Mesenchymal stem cell (in vitro differentiated cells and primary cell): ENCODE measurements around the gene HNMT.

Source experiments
- DNase-seq: peaks from one replicate; pipeline ENCODE4 v3.0.0-alpha.2; 2013
- H2AFZ ChIP-seq: one replicate; pipeline ENCODE4 v1.6.1; 2013; ENCODE audit warnings: low read depth, mild to moderate bottlenecking, control low read depth, inconsistent platforms, low read length, moderate library complexity
- H2AK5ac ChIP-seq: 2 replicates; pipeline ENCODE4 v1.6.1; 2013; ENCODE audit warnings: low read length, moderate library complexity, mild to moderate bottlenecking, inconsistent platforms; ENCODE audit not compliant: severe bottlenecking
- H2BK120ac ChIP-seq: one replicate; pipeline ENCODE4 v1.6.1; 2013; ENCODE audit warnings: low read depth, mild to moderate bottlenecking, inconsistent platforms, low read length, moderate library complexity
- H2BK12ac ChIP-seq, 2 experiments: one replicate each; pipeline ENCODE4 v1.6.1; 2013; ENCODE audit warnings: inconsistent platforms in 2 of 2, low read length in 2 of 2, mild to moderate bottlenecking in 2 of 2, moderate library complexity in 2 of 2, control low read depth in 1 of 2
- H2BK15ac ChIP-seq: one replicate; pipeline ENCODE4 v1.6.1; 2013; ENCODE audit warnings: mild to moderate bottlenecking, low read depth, inconsistent platforms; ENCODE audit not compliant: poor library complexity, severe bottlenecking
- H2BK5ac ChIP-seq: 2 replicates; pipeline ENCODE4 v1.6.1; 2013; ENCODE audit warnings: low read depth, mild to moderate bottlenecking, low read length, control low read depth, inconsistent platforms; ENCODE audit not compliant: poor library complexity, severe bottlenecking
- H3K14ac ChIP-seq, 2 experiments: one replicate each; pipeline ENCODE4 v1.6.1; 2013; ENCODE audit warnings: inconsistent platforms in 2 of 2, low read length in 2 of 2, control low read depth in 1 of 2, mild to moderate bottlenecking in 1 of 2, moderate library complexity in 1 of 2
- H3K18ac ChIP-seq, 2 experiments: one replicate each; pipeline ENCODE4 v1.6.1; 2013; ENCODE audit warnings: inconsistent platforms in 2 of 2, low read length in 2 of 2, control low read depth in 1 of 2, low read depth in 1 of 2, mild to moderate bottlenecking in 1 of 2
- H3K23ac ChIP-seq, 2 experiments: one replicate each; pipeline ENCODE4 v1.6.1; 2013; ENCODE audit warnings: inconsistent platforms in 2 of 2, low read length in 2 of 2, mild to moderate bottlenecking in 2 of 2, moderate library complexity in 2 of 2, control low read depth in 1 of 2
- H3K27ac ChIP-seq: 2 replicates; pipeline ENCODE4 v1.5.1; 2013; ENCODE audit warnings: mild to moderate bottlenecking, moderate library complexity, low read length, control low read depth, inconsistent platforms; ENCODE audit not compliant: poor library complexity, severe bottlenecking
- H3K27me3 ChIP-seq, 2 experiments: 2 replicates each; pipeline versions ENCODE4 v1.6.1 to v1.7.0; 2013; ENCODE audit warnings: low read length in 2 of 2, mild to moderate bottlenecking in 2 of 2, moderate library complexity in 2 of 2, control low read depth in 1 of 2, inconsistent platforms in 1 of 2; ENCODE audit not compliant: control insufficient read depth in 1 of 2, insufficient read depth in 1 of 2
- H3K36me3 ChIP-seq, 2 experiments: 2 replicates each; pipeline versions ENCODE4 v1.6.1 to v1.7.0; 2013; ENCODE audit warnings: low read length in 2 of 2, control low read depth in 1 of 2, inconsistent platforms in 1 of 2, low read depth in 1 of 2, mild to moderate bottlenecking in 1 of 2; ENCODE audit not compliant: insufficient read depth in 2 of 2, control insufficient read depth in 1 of 2
- H3K4ac ChIP-seq, 2 experiments: one replicate each; pipeline ENCODE4 v1.6.1; 2013; ENCODE audit warnings: inconsistent platforms in 2 of 2, low read length in 2 of 2, mild to moderate bottlenecking in 2 of 2, moderate library complexity in 2 of 2, control low read depth in 1 of 2, low read depth in 1 of 2
- H3K4me1 ChIP-seq: 2 replicates; pipeline ENCODE4 v1.6.1; 2013; ENCODE audit warnings: low read depth, low read length, control low read depth; ENCODE audit not compliant: control insufficient read depth, insufficient read depth
- H3K4me2 ChIP-seq: 2 replicates; pipeline ENCODE4 v1.6.1; 2013; ENCODE audit warnings: low read length, mild to moderate bottlenecking, inconsistent platforms; ENCODE audit not compliant: poor library complexity, severe bottlenecking
- H3K4me3 ChIP-seq, 2 experiments: 2 replicates each; pipeline versions ENCODE4 v1.5.1 to v1.7.0; 2013; ENCODE audit warnings: low read length in 2 of 2, mild to moderate bottlenecking in 2 of 2, control low read depth in 1 of 2, low read depth in 1 of 2; ENCODE audit not compliant: insufficient read depth in 1 of 2
- H3K79me1 ChIP-seq: replicated peaks from 2 replicates; pipeline ENCODE4 v1.6.1; 2013; ENCODE audit warnings: mild to moderate bottlenecking, control low read depth, low read length, inconsistent platforms; ENCODE audit not compliant: poor library complexity, severe bottlenecking
- H3K9ac ChIP-seq: 2 replicates; pipeline ENCODE4 v1.7.0; 2013; ENCODE audit warnings: mild to moderate bottlenecking, low read length, moderate library complexity
- H3K9me3 ChIP-seq: 2 replicates; pipeline ENCODE4 v1.7.0; 2013; ENCODE audit warnings: mild to moderate bottlenecking, low read length; ENCODE audit not compliant: control insufficient read depth
- H4K8ac ChIP-seq: one replicate; pipeline ENCODE4 v1.6.1; 2013; ENCODE audit warnings: inconsistent platforms, mild to moderate bottlenecking, low read length, moderate library complexity
- H4K91ac ChIP-seq: one replicate; pipeline ENCODE4 v1.6.1; 2013; ENCODE audit warnings: mild to moderate bottlenecking, low read length, inconsistent platforms
- WGBS: methylation state at CpG from one replicate; pipeline ENCODE4 v1.1.7; 2013; ENCODE audit warnings: mixed read lengths; 5-methylcytosine and 5-hydroxymethylcytosine counted together

The HNMT gene

GRCh38 chr2:137999273-137999672, 35.0 kb downstream of the HNMT start:
- Histone ChIP-seq H2AK5ac (no peak overlapping the region), H3K14ac (no peak overlapping the region), H2BK12ac (no peak overlapping the region), H2AFZ (no peak overlapping the region), H2BK120ac (no peak overlapping the region), H4K91ac (no peak overlapping the region), H2BK5ac (no peak overlapping the region), H2BK15ac (no peak overlapping the region), H3K9ac (no peak overlapping the region), H3K9me3 (no peaks in the 10 kb centered on the region), H3K23ac (no peak overlapping the region), H3K36me3 (peaks cover 0 to 32% of the 10 kb centered on the region in 2 experiments), H3K27ac (no peak overlapping the region), H3K4ac (no peak overlapping the region), H3K27me3 (no peaks in the 10 kb centered on the region), H3K18ac (no peak overlapping the region), H3K4me3 (no peak overlapping the region), H3K4me1 (no peaks in the 10 kb centered on the region), H4K8ac (no peak overlapping the region), H3K79me1 (no peaks in the 10 kb centered on the region), H3K4me2 (no peak overlapping the region)
- 98% methylated on average over 1 of the region's 1 CpG for WGBS
- DNase-seq = no peak

GRCh38 chr2:138000009-138000408, 35.7 kb downstream of the HNMT start:
- H2AFZ ChIP-seq = no peak overlapping the region
- H3K4me1 ChIP-seq = no peaks in the 10 kb centered on the region
- H4K91ac ChIP-seq = no peak overlapping the region
- no peak overlapping the region for H3K4me3 ChIP-seq
- no peak overlapping the region for H3K18ac ChIP-seq
- no peaks in the 10 kb centered on the region for H3K79me1 ChIP-seq
- H2BK5ac ChIP-seq = no peak overlapping the region
- no peaks in the 10 kb centered on the region for H3K9me3 ChIP-seq
- H3K4me2 ChIP-seq = no peak overlapping the region
- no peaks in the 10 kb centered on the region for H3K27me3 ChIP-seq
- no peak overlapping the region for H3K9ac ChIP-seq
- H3K23ac ChIP-seq = no peak overlapping the region
- H3K14ac ChIP-seq = no peak overlapping the region
- H3K4ac ChIP-seq = no peak overlapping the region
- WGBS = no CpG with 5 or more reads among the region's 1 CpG
- no peak overlapping the region for H3K27ac ChIP-seq
- DNase-seq = no peak
- H2AK5ac ChIP-seq = no peak overlapping the region
- no peak overlapping the region for H4K8ac ChIP-seq
- no peak overlapping the region for H2BK120ac ChIP-seq
- H2BK15ac ChIP-seq = no peak overlapping the region
- no peak overlapping the region for H2BK12ac ChIP-seq
- H3K36me3 ChIP-seq = peaks cover 0 to 40% of the 10 kb centered on the region in 2 experiments

GRCh38 chr2:138000796-138001195, 36.5 kb downstream of the HNMT start:
- Histone ChIP-seq H3K27ac (no peak overlapping the region), H3K9me3 (no peaks in the 10 kb centered on the region)

GRCh38 chr2:138003411-138003810, 39.1 kb downstream of the HNMT start:
- Histone ChIP-seq H3K4me2 (no peak overlapping the region), H3K9ac (no peak overlapping the region), H3K36me3 (peaks cover 0 to 74% of the 10 kb centered on the region in 2 experiments), H2BK15ac (no peak overlapping the region), H3K27ac (no peak overlapping the region), H3K4me3 (no peak overlapping the region), H2BK12ac (no peak overlapping the region), H3K9me3 (no peaks in the 10 kb centered on the region), H3K27me3 (no peaks in the 10 kb centered on the region), H2AK5ac (no peak overlapping the region), H2BK120ac (no peak overlapping the region), H3K4me1 (no peaks in the 10 kb centered on the region), H3K18ac (no peak overlapping the region), H2AFZ (no peak overlapping the region), H3K4ac (no peak overlapping the region), H3K23ac (no peak overlapping the region), H3K79me1 (no peaks in the 10 kb centered on the region), H2BK5ac (no peak overlapping the region), H4K91ac (no peak overlapping the region), H4K8ac (no peak overlapping the region), H3K14ac (no peak overlapping the region)
- 94% methylated on average over 1 of the region's 1 CpG for WGBS
- no peak for DNase-seq

More at GRCh38 chr2:138000796-138001195, 36.5 kb downstream of the HNMT start:
- no peak overlapping the region for H4K8ac ChIP-seq
- H3K36me3 ChIP-seq = peaks cover 0 to 47% of the 10 kb centered on the region in 2 experiments
- no peak overlapping the region for H2BK120ac ChIP-seq
- no peaks in the 10 kb centered on the region for H3K4me1 ChIP-seq
- H3K4me2 ChIP-seq = no peak overlapping the region
- no peak overlapping the region for H2BK15ac ChIP-seq
- no peak overlapping the region for H3K9ac ChIP-seq
- no peaks in the 10 kb centered on the region for H3K79me1 ChIP-seq
- no peak overlapping the region for H3K14ac ChIP-seq
- H4K91ac ChIP-seq = no peak overlapping the region
- H3K18ac ChIP-seq = no peak overlapping the region
- H3K27me3 ChIP-seq = no peaks in the 10 kb centered on the region
- H2AFZ ChIP-seq = no peak overlapping the region
- no peak overlapping the region for H3K4ac ChIP-seq
- H3K23ac ChIP-seq = no peak overlapping the region
- no peak overlapping the region for H2BK5ac ChIP-seq
- H2BK12ac ChIP-seq = no peak overlapping the region
- H2AK5ac ChIP-seq = no peak overlapping the region
- H3K4me3 ChIP-seq = no peak overlapping the region
- DNase-seq = no peak
